Cardiac fibroblast (primary cell): ENCODE data around the gene MYOC.
A peak's percentile ranks its signal among the peaks of the same experiment; 100 is the strongest.

Experiments used
- DNase-seq, 2 donors: peaks; one replicate each; pipeline versions ENCODE4 v3.0.0 to v3.0.0-alpha.2; 2010; ENCODE audit warnings: low read depth in 2 of 2
- H3K4me3 ChIP-seq, 2 donors: replicated peaks in 1 of 2; 1 replicate in 1 of 2; 2 replicates in 1 of 2; pipeline ENCODE4 v1.5.1; 2011; ENCODE audit warnings: low read depth in 2 of 2, low read length in 2 of 2, mild to moderate bottlenecking in 2 of 2, moderate library complexity in 1 of 2
- TF ChIP-seq, protein P1 (sequence below): IDR thresholded peaks from one replicate; pipeline ENCODE4 v1.5.1; 2011; ENCODE audit warnings: low read depth, mild to moderate bottlenecking, low read length, inconsistent platforms

Gene MYOC

DNA sequence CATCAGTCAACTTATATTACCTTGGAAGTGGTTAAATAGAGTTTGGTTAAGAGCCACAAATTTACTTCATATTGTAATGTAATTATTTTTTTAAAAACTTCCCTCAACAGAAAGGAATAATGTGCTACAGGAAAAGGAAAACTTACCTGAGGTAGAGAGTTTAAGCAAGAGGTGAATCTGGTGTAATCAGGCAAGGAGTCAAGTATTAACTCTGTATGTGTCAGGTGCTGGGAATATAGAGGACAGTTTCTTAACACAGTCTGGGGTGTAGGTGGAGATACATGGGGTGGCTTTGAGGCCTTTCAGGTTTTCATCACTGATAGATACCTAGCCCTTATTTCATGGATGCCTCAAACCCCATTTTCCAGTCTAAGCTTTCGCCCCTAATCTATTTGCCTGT lies 56.4 kb downstream of the MYOC start:
- no peak overlapping the region for H3K4me3 ChIP-seq
- TF ChIP-seq, protein P1, sequence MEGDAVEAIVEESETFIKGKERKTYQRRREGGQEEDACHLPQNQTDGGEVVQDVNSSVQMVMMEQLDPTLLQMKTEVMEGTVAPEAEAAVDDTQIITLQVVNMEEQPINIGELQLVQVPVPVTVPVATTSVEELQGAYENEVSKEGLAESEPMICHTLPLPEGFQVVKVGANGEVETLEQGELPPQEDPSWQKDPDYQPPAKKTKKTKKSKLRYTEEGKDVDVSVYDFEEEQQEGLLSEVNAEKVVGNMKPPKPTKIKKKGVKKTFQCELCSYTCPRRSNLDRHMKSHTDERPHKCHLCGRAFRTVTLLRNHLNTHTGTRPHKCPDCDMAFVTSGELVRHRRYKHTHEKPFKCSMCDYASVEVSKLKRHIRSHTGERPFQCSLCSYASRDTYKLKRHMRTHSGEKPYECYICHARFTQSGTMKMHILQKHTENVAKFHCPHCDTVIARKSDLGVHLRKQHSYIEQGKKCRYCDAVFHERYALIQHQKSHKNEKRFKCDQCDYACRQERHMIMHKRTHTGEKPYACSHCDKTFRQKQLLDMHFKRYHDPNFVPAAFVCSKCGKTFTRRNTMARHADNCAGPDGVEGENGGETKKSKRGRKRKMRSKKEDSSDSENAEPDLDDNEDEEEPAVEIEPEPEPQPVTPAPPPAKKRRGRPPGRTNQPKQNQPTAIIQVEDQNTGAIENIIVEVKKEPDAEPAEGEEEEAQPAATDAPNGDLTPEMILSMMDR: no peak
- no peak for DNase-seq

DNA sequence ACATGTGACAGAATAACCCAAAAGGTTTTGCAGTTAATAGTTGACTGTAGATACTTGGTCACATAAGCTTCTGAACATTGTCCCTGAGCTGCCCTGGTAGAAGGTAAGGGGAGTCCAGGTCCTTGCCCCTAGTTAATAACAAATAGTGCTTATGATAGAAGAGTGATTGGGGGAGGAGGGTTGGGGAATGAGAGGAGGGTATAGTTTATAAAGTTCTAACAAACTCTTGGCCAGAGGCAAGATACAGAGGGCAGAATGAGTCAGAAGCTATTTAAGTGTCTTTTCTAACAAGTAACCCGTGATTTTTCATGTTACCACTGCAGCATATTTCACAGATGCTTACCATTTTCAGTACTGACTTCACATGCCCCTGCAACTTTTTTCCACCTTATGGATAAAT lies 57.2 kb downstream of the MYOC start:
- DNase-seq: no peak
- TF ChIP-seq, protein P1: no peak
- H3K4me3 ChIP-seq: no peak overlapping the region

DNA sequence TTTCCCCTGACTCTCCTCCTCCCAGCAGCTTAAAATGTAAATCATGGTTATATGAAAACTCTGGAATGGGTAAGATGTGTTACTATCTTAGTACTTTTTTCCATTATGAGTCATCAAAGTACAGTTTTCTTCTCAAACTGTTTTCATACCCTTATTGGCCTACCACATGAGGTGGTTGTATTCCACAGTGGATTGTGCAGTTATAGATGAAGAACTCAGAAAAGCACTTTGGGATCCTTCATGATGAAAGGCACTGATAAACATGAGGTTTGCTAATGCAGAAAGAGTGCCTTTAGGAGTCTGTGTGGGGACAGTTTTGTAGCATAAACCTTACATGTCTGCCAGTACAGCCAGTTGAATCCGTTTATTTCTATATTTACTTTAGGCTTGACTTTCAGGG lies 62.5 kb downstream of the MYOC start:
- DNase-seq: peak; percentile 19 to 52
- TF ChIP-seq, protein P1: no peak
- no peak overlapping the region for H3K4me3 ChIP-seq

DNA sequence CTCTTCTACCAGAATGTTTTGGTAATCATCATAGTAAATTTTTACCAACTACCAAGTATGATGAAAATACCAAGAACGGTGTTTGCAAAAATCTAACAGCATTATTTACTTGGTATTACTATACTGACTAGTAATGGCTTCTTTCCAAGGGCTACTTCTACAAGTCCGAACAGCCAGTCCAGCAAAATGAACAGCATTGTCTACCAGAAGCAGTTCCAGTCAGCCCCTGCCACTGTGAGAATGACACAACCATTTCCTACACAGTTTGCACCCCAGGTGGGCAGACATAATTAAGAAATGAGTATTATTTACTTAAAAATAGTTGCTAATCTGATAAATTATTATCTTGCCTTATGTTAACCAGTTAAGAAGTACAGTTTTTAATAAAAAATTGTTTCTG lies 64.3 kb downstream of the MYOC start:
- TF ChIP-seq, protein P1: no peak
- DNase-seq: no peak
- H3K4me3 ChIP-seq: no peak overlapping the region

DNA sequence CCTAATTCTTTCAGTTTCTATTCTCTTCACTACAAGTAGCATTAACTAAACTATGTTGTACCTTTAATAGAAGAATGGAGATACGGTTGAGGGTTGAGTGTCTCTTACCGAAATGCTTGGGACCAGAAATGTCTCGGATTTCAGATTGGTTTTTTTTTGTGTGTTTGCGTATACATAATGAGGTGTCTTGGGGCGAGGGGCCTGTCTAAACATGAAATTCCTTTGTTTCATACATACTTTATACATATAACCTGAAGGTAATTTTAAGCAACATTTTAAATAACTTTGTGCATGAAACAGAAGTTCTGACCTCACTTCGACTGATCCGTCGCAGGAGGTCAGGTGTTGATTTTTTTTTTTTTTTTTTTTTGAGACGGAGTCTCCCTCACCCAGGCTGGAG lies 66.8 kb downstream of the MYOC start:
- no peak for DNase-seq
- no peak overlapping the region for H3K4me3 ChIP-seq
- TF ChIP-seq, protein P1: no peak
